GM18526 (cell line): ENCODE measurements around the gene TMPRSS2.

ENCODE experiments used
- POLR2A ChIP-seq: IDR thresholded peaks from 3 replicates; pipeline ENCODE4 v1.6.1; 2011; ENCODE audit not compliant: insufficient read length; ENCODE audit errors: extremely low read depth

TMPRSS2 gene

GRCh38 chr21:41431788-41432548 lies 76.0 kb downstream of the TMPRSS2 start:
- TF ChIP-seq POLR2A = peak; percentile 34

GRCh38 chr21:41429925-41430491 lies 78.0 kb downstream of the TMPRSS2 start:
- no peak for TF ChIP-seq POLR2A

DNA sequence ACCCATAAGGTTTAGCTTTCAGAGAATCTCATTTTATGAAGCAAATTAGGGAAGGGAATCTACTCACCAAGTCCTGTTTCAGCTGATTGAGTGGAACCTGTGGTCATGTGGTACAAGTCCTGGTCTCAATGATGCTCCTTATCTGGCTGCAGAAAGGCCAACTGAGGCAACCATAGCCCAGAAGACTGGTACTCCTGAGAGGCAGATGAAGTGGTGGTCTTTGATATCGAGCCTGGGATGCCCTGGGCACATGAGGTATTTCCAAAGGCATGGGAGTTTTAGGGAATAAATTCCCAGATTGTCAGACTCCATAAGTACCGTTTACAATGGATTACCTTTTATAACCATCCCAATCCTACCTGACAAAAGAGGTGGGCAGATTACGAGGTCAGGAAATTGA lies 78.7 kb downstream of the TMPRSS2 start:
- TF ChIP-seq POLR2A = no peak

DNA sequence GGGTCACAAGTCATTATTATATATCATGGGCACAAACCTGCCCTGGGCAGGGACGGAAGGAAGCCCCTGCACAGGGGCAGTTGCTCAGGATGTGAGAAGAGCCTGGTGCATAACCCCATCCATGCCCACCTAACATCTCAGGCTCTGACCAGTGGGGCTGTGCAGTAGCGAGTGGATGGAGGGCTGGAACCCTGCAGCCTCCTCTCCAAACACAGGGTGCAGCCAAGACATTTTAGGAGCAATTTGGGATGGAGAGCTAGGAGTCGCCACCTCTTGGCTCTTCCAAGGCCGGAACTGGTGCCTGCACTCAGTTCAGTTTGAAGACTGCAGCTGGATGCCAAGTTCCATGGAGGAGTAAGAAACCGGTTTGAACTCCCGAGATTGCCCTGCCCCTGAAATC lies 79.1 kb downstream of the TMPRSS2 start:
- no peak for TF ChIP-seq POLR2A

DNA sequence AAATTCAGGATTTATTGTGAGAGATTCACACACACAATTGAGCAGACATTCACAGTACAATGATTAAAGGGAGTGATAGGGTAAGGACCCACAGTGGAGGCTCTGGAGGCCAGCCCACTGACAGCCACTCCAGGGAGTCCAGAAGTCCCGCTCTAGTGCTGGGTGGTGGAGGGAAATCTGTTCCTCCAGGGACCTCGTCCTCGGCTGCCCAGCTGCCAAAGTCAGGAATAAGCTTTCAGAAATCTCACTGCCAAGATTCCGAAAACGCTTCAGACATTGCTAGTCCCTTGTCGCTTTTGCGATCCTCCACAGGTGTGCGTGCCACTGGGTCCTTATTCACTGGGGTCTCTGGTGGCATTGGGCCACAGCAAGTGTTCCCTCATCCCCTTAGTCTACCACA lies 79.6 kb downstream of the TMPRSS2 start:
- peak; percentile 19 for TF ChIP-seq POLR2A

- no peak for TF ChIP-seq POLR2A
These were observed 80.4 kb downstream of the TMPRSS2 start for GRCh38 chr21:41427556-41427955.

- peak; percentile 55 for TF ChIP-seq POLR2A
These were observed 81.1 kb downstream of the TMPRSS2 start for GRCh38 chr21:41426676-41427404.

DNA sequence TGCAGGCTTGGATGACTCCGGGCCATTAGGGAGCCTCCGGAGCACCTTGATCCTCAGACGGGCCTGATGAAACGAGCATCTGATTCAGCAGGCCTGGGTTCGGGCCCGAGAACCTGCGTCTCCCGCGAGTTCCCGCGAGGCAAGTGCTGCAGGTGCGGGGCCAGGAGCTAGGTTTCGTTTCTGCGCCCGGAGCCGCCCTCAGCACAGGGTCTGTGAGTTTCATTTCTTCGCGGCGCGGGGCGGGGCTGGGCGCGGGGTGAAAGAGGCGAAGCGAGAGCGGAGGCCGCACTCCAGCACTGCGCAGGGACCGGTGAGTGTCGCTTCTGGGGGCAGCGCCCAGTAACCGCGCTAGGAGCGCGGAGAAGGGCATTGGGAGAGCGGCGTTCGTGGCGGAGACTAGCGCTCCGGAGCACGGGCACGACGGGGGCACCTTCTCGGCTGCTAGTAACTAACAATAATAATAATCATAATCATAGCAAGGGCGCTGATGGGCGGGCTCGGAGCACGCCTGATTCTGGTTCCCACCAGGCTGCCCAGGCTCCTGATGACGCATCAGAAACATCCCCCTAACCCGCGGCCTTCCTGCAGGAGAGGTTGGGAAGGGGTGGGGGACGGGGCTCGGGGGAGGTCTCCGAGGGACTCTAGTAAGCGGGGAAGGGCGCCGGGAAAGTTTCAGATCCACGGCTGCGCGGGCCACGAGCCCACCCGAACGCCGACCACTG lies 81.8 kb downstream of the TMPRSS2 start, which contains the start of gene MX1:
Gene MX1 (plus strand): TSS at position 286 of the 722 bp plus-strand sequence. CDS start 5,832 bp downstream, outside the sequence.
- TF ChIP-seq POLR2A = peak; percentile 98

- no peak for TF ChIP-seq POLR2A
These were observed 82.4 kb downstream of the TMPRSS2 start for GRCh38 chr21:41425588-41425953.

DNA sequence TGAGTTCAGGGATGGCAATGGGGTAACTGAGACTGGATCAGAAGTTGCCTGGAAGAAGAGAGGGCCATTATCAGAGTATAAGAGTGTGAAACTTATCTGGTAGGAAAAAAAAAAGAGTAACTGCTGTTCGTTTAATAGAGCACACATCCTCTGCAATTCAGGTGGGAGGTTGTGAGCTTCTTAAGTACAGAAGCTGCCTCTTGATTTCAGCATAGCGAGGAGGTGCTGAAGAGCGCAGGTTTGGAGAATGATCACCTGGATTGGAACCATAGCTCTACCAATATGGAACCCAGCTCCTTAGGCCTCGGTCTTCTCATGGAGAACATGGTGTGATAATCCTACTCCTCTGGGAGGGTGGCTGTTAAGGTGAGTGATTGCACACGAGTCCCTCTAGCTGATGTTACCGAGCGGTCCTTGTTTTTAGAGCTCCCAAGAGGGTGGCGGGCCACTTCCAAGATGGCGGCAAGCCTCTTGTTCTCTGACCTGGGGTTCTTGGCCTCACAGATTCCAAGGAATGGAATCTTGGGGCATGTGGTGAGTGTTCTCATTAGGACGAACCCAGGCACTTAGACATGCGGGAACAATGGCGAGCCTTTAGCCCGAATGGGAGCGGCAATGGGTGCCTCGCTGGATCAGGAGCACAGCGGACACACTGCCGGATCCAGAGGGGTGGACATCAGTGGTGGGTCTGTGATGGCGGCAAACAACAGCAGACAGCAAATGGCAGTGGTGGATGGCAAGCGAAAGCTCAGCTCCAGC lies 85.2 kb downstream of the TMPRSS2 start:
- no peak for TF ChIP-seq POLR2A

DNA sequence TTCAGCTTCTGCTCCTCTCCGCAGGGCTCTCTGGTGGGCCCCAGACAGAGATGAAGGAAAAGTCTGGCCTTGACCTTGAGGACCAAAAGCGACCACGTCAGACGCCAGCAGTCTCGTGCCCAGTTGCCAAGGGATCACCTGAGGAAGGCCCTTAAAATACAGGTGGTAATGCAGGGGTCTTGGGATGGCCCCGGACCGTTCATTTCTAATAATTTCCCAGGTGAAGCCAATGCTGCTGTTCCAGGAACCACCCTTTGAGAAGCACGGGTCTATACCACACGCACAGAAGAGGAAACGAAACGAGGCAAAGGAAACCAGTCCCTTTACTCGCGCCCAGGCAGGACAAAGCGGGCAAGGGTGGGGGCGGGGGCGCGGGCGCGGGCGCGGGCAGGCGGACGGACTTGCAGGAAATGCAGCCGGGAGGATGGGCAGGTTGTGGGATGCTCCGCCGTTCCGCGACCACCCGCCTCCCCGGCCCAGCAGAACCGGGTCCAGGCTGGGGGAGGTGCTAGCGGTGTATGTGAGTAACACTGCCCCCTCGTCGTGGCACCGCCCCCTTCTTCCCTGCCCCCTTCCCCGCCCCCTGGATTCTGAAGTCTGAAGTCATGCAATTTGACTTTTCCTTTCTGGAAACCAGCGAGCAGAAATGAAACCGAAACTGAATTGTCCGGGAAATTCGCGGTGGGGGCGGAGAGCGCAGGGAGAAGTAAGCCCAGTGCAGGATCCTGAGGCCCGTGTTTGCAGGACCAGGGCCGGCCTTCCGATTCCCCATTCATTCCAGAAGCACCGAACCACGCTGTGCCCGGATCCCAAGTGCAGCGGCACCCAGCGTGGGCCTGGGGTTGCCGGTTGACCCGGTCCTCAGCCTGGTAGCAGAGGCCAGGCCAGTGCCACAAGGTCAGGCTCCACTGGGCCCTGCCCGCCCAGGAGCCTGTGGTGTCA lies 87.8 kb downstream of the TMPRSS2 start:
- TF ChIP-seq POLR2A = peak; percentile 43

GRCh38 chr21:41418956-41419680 lies 88.8 kb downstream of the TMPRSS2 start:
- no peak for TF ChIP-seq POLR2A

GRCh38 chr21:41418393-41418792 lies 89.6 kb downstream of the TMPRSS2 start:
- TF ChIP-seq POLR2A = no peak
